ENCODE results near the gene NEURL3.
"Not testable (repeated sequence)": the region's sequence is repeated elsewhere in the genome, so short reads cannot be mapped to it uniquely, and the experiment has no call there.

The NEURL3 gene

GRCh38 chr2:96485751-96486651 lies 19.2 kb downstream of the NEURL3 start:
- peak overlapping the region; percentile 38; the same call in 1 of the 2 replicates for H3K4me3 ChIP-seq (ENCODE audit: low read length)
- no peaks in the 10 kb centered on the region for H3K36me3 ChIP-seq (ENCODE audit: insufficient read depth, low read depth, low read length)
- H3K9ac ChIP-seq (ENCODE audit: low read depth, low read length), result peak overlapping the region; percentile 42; the same call in 1 of the 2 replicates
- H3K4me1 ChIP-seq (ENCODE audit: insufficient read depth, low read length), result 0 out of 2 replicates have a peak, but pooled peaks cover 3% of the 10 kb centered on the region
- H3K27ac ChIP-seq (ENCODE audit: low read length), result no peak overlapping the region
- H3K9me3 ChIP-seq (ENCODE audit: insufficient read depth, low read depth, low read length), result no peaks in the 10 kb centered on the region
- peaks cover 8% of the 10 kb centered on the region; the same call in 1 of the 2 replicates for H3K27me3 ChIP-seq (ENCODE audit: insufficient read depth, low read length)

GRCh38 chr2:96485350-96485749 lies 19.8 kb downstream of the NEURL3 start:
- H3K27me3 ChIP-seq (ENCODE audit: insufficient read depth, low read length), result peaks cover 8% of the 10 kb centered on the region; the same call in 1 of the 2 replicates
- H3K9me3 ChIP-seq (ENCODE audit: insufficient read depth, low read depth, low read length), result no peaks in the 10 kb centered on the region
- no peak overlapping the region for H3K9ac ChIP-seq (ENCODE audit: low read depth, low read length)
- no peaks in the 10 kb centered on the region for H3K36me3 ChIP-seq (ENCODE audit: insufficient read depth, low read depth, low read length)
- H3K4me3 ChIP-seq (ENCODE audit: low read length), result no peak overlapping the region
- H3K4me1 ChIP-seq (ENCODE audit: insufficient read depth, low read length), result 0 out of 2 replicates have a peak, but pooled peaks cover 3% of the 10 kb centered on the region
- no peak overlapping the region for H3K27ac ChIP-seq (ENCODE audit: low read length)

- Histone ChIP-seq H3K4me3 (ENCODE audit: low read length) (no peak overlapping the region), H3K9ac (ENCODE audit: low read depth, low read length) (no peak overlapping the region), H3K4me1 (ENCODE audit: insufficient read depth, low read length) (0 out of 2 replicates have a peak, but pooled peaks cover 3% of the 10 kb centered on the region), H3K9me3 (ENCODE audit: insufficient read depth, low read depth, low read length) (no peaks in the 10 kb centered on the region), H3K27ac (ENCODE audit: low read length) (no peak overlapping the region), H3K36me3 (ENCODE audit: insufficient read depth, low read depth, low read length) (no peaks in the 10 kb centered on the region), H3K27me3 (ENCODE audit: insufficient read depth, low read length) (peaks cover 8% of the 10 kb centered on the region; the same call in 1 of the 2 replicates)
These were observed 21.1 kb downstream of the NEURL3 start for GRCh38 chr2:96484091-96484490.

- Histone ChIP-seq H3K4me1 (ENCODE audit: insufficient read depth, low read length) (no peaks in the 10 kb centered on the region), H3K36me3 (ENCODE audit: insufficient read depth, low read depth, low read length) (no peaks in the 10 kb centered on the region), H3K27ac (ENCODE audit: low read length) (no peak overlapping the region), H3K9ac (ENCODE audit: low read depth, low read length) (no peak overlapping the region), H3K27me3 (ENCODE audit: insufficient read depth, low read length) (no peaks in the 10 kb centered on the region), H3K4me3 (ENCODE audit: low read length) (no peak overlapping the region), H3K9me3 (ENCODE audit: insufficient read depth, low read depth, low read length) (no peaks in the 10 kb centered on the region)
These were observed 27.7 kb downstream of the NEURL3 start for GRCh38 chr2:96477458-96477857.

- Histone ChIP-seq H3K9me3 (ENCODE audit: insufficient read depth, low read depth, low read length) (no peaks in the 10 kb centered on the region), H3K36me3 (ENCODE audit: insufficient read depth, low read depth, low read length) (no peaks in the 10 kb centered on the region), H3K4me3 (ENCODE audit: low read length) (no peak overlapping the region), H3K27ac (ENCODE audit: low read length) (no peak overlapping the region), H3K4me1 (ENCODE audit: insufficient read depth, low read length) (no peaks in the 10 kb centered on the region), H3K27me3 (ENCODE audit: insufficient read depth, low read length) (no peaks in the 10 kb centered on the region), H3K9ac (ENCODE audit: low read depth, low read length) (no peak overlapping the region)
These were observed 33.4 kb downstream of the NEURL3 start for GRCh38 chr2:96471772-96472171.

GRCh38 chr2:96470636-96471035 lies 34.5 kb downstream of the NEURL3 start:
- Histone ChIP-seq H3K27ac (ENCODE audit: low read length) (no peak overlapping the region), H3K9me3 (ENCODE audit: insufficient read depth, low read depth, low read length) (no peaks in the 10 kb centered on the region), H3K36me3 (ENCODE audit: insufficient read depth, low read depth, low read length) (no peaks in the 10 kb centered on the region), H3K4me3 (ENCODE audit: low read length) (no peak overlapping the region), H3K27me3 (ENCODE audit: insufficient read depth, low read length) (no peaks in the 10 kb centered on the region), H3K4me1 (ENCODE audit: insufficient read depth, low read length) (no peaks in the 10 kb centered on the region), H3K9ac (ENCODE audit: low read depth, low read length) (no peak overlapping the region)

- H3K27ac ChIP-seq (ENCODE audit: low read length), result no peak overlapping the region
- H3K4me3 ChIP-seq (ENCODE audit: low read length), result no peak overlapping the region
- H3K36me3 ChIP-seq (ENCODE audit: insufficient read depth, low read depth, low read length), result no peaks in the 10 kb centered on the region
- no peaks in the 10 kb centered on the region for H3K9me3 ChIP-seq (ENCODE audit: insufficient read depth, low read depth, low read length)
- H3K9ac ChIP-seq (ENCODE audit: low read depth, low read length), result no peak overlapping the region
- no peaks in the 10 kb centered on the region for H3K4me1 ChIP-seq (ENCODE audit: insufficient read depth, low read length)
- no peaks in the 10 kb centered on the region for H3K27me3 ChIP-seq (ENCODE audit: insufficient read depth, low read length)
These were observed 35.0 kb downstream of the NEURL3 start for GRCh38 chr2:96470109-96470508.

GRCh38 chr2:96468904-96469303 lies 36.3 kb downstream of the NEURL3 start:
- no peak overlapping the region for H3K27ac ChIP-seq (ENCODE audit: low read length)
- no peaks in the 10 kb centered on the region for H3K27me3 ChIP-seq (ENCODE audit: insufficient read depth, low read length)
- no peaks in the 10 kb centered on the region for H3K4me1 ChIP-seq (ENCODE audit: insufficient read depth, low read length)
- no peak overlapping the region for H3K4me3 ChIP-seq (ENCODE audit: low read length)
- no peaks in the 10 kb centered on the region for H3K36me3 ChIP-seq (ENCODE audit: insufficient read depth, low read depth, low read length)
- H3K9me3 ChIP-seq (ENCODE audit: insufficient read depth, low read depth, low read length), result no peaks in the 10 kb centered on the region
- no peak overlapping the region for H3K9ac ChIP-seq (ENCODE audit: low read depth, low read length)

GRCh38 chr2:96464651-96465050 lies 40.5 kb downstream of the NEURL3 start:
- Histone ChIP-seq H3K4me1 (ENCODE audit: insufficient read depth, low read length) (no peaks in the 10 kb centered on the region), H3K36me3 (ENCODE audit: insufficient read depth, low read depth, low read length) (no peaks in the 10 kb centered on the region)

GRCh38 chr2:96464061-96464460 lies 41.1 kb downstream of the NEURL3 start:
- H3K27ac ChIP-seq (ENCODE audit: low read length), result no peak overlapping the region
- no peaks in the 10 kb centered on the region for H3K27me3 ChIP-seq (ENCODE audit: insufficient read depth, low read length)
- no peaks in the 10 kb centered on the region for H3K36me3 ChIP-seq (ENCODE audit: insufficient read depth, low read depth, low read length)
- H3K4me3 ChIP-seq (ENCODE audit: low read length), result no peak overlapping the region
- no peaks in the 10 kb centered on the region for H3K9me3 ChIP-seq (ENCODE audit: insufficient read depth, low read depth, low read length)
- H3K4me1 ChIP-seq (ENCODE audit: insufficient read depth, low read length), result no peaks in the 10 kb centered on the region
- no peak overlapping the region for H3K9ac ChIP-seq (ENCODE audit: low read depth, low read length)

More at GRCh38 chr2:96464651-96465050, 40.5 kb downstream of the NEURL3 start:
- Histone ChIP-seq H3K27ac (ENCODE audit: low read length) (no peak overlapping the region), H3K9ac (ENCODE audit: low read depth, low read length) (no peak overlapping the region), H3K9me3 (ENCODE audit: insufficient read depth, low read depth, low read length) (no peaks in the 10 kb centered on the region), H3K4me3 (ENCODE audit: low read length) (no peak overlapping the region), H3K27me3 (ENCODE audit: insufficient read depth, low read length) (no peaks in the 10 kb centered on the region)

- H3K27me3 ChIP-seq (ENCODE audit: insufficient read depth, low read length), result no peaks in the 10 kb centered on the region
These were observed 42.0 kb downstream of the NEURL3 start for GRCh38 chr2:96463119-96463518.

GRCh38 chr2:96461616-96462015 lies 43.5 kb downstream of the NEURL3 start:
- not testable (repeated sequence) for H3K4me1 ChIP-seq (ENCODE audit: insufficient read depth, low read length); H3K27ac ChIP-seq (ENCODE audit: low read length); H3K9ac ChIP-seq (ENCODE audit: low read depth, low read length); H3K27me3 ChIP-seq (ENCODE audit: insufficient read depth, low read length); H3K9me3 ChIP-seq (ENCODE audit: insufficient read depth, low read depth, low read length); H3K4me3 ChIP-seq (ENCODE audit: low read length); H3K36me3 ChIP-seq (ENCODE audit: insufficient read depth, low read depth, low read length)

More at GRCh38 chr2:96463119-96463518, 42.0 kb downstream of the NEURL3 start:
- H3K9ac ChIP-seq (ENCODE audit: low read depth, low read length), result no peak overlapping the region
- no peaks in the 10 kb centered on the region for H3K36me3 ChIP-seq (ENCODE audit: insufficient read depth, low read depth, low read length)
- H3K9me3 ChIP-seq (ENCODE audit: insufficient read depth, low read depth, low read length), result no peaks in the 10 kb centered on the region
- no peaks in the 10 kb centered on the region for H3K4me1 ChIP-seq (ENCODE audit: insufficient read depth, low read length)
- no peak overlapping the region for H3K4me3 ChIP-seq (ENCODE audit: low read length)
- no peak overlapping the region for H3K27ac ChIP-seq (ENCODE audit: low read length)

Data from iPS-20b (cell line).